ENCODE measurements around the gene CCDC127. TPM values are rescaled to one million over a fixed set of nuclear protein-coding genes. Genes with fewer than 3 reads are reported as not detected.

CCDC127 gene
- total and polyA plus RNA-seq, 4 donors: 1.1 to 2.6 (median 2.1) TPM

DNA sequence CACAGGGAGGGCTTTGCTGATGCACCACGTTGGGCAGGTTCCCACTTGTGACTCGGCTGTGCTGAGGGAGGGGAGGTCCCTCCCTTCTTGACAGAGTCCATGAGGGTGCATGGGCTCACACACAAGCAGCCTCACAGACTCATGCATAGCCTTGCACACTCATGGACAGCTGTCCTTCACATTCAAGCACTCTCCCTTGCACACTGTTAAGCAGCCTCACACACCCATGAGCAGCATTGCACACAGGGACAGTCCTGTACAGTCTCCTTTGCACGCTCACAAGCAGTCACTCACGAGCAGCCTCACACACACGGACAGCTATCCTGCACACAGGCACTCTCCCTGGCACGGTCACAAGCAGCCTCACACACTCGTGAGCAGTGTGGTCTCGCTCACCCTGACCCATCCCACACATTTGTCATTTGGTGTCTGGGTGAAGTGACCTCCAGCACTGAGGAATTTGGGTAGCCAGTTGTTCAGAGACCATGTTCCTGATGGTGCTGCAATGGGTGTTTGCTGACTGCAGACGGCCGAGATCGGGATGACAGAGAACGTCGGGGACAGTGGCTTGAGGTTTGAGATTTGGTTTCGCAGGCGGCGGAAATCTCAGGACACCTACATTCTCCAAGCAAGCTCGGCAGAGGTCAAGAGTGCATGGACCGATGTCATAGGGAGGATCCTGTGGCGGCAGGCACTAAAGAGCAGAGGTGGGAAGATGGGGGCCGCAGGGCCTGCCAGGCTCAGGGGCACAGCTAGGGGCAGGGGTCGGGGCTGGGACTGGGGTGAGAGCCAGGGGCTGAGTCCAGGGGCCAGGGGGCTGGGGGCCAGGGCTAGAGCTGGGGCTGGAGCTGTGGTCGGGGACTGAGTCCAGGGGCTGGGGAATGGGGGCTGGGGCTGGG is 44.3 kb downstream of the CCDC127 start:
- Histone ChIP-seq H3K9me3 (ENCODE audit: control insufficient read depth in 4 of 4, low read length in 3 of 4) (no peaks in the 10 kb centered on the region), H3K4me3 (ENCODE audit: low read depth in 1 of 3, low read length in 3 of 3) (no peak overlapping the region), H3K9ac (ENCODE audit: low read depth in 1 of 2, low read length in 2 of 2) (no peak overlapping the region), H3K27ac (ENCODE audit: low read depth in 1 of 2, low read length in 2 of 2) (no peak overlapping the region), H3K27me3 (ENCODE audit: control insufficient read depth in 4 of 4, insufficient read depth in 4 of 4, low read length in 3 of 4) (peaks cover 0 to 3% (median 0%) of the 10 kb centered on the region in 4 donors), H3K36me3 (ENCODE audit: control insufficient read depth in 4 of 4, insufficient read depth in 3 of 4, low read depth in 1 of 4, low read length in 3 of 4) (no peaks in the 10 kb centered on the region), H3K4me1 (ENCODE audit: control insufficient read depth in 4 of 4, insufficient read depth in 4 of 4, low read length in 3 of 4) (no peaks in the 10 kb centered on the region)
- 80% methylated on average over 22 of the region's 22 CpGs for WGBS
- TF ChIP-seq, protein P1, sequence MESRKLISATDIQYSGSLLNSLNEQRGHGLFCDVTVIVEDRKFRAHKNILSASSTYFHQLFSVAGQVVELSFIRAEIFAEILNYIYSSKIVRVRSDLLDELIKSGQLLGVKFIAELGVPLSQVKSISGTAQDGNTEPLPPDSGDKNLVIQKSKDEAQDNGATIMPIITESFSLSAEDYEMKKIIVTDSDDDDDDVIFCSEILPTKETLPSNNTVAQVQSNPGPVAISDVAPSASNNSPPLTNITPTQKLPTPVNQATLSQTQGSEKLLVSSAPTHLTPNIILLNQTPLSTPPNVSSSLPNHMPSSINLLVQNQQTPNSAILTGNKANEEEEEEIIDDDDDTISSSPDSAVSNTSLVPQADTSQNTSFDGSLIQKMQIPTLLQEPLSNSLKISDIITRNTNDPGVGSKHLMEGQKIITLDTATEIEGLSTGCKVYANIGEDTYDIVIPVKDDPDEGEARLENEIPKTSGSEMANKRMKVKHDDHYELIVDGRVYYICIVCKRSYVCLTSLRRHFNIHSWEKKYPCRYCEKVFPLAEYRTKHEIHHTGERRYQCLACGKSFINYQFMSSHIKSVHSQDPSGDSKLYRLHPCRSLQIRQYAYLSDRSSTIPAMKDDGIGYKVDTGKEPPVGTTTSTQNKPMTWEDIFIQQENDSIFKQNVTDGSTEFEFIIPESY (IDR thresholded peaks at IDR 0.05): no peak
- TF ChIP-seq HNF4G (IDR thresholded peaks at IDR 0.05): no peak
- TF ChIP-seq, protein P2, sequence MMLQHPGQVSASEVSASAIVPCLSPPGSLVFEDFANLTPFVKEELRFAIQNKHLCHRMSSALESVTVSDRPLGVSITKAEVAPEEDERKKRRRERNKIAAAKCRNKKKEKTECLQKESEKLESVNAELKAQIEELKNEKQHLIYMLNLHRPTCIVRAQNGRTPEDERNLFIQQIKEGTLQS (IDR thresholded peaks at IDR 0.05): no peak
- no peak for TF ChIP-seq TAF1 (conservative IDR thresholded peaks at IDR 0.05)
- no peak for TF ChIP-seq YY1 (IDR thresholded peaks at IDR 0.05)
- TF ChIP-seq FOXA1 (IDR thresholded peaks at IDR 0.05): no peak
- TF ChIP-seq NR2F2 (IDR thresholded peaks at IDR 0.05): no peak
- no peak for TF ChIP-seq HNF4A (conservative IDR thresholded peaks at IDR 0.05)
- no peak for TF ChIP-seq FOXA2 (IDR thresholded peaks at IDR 0.05)
- TF ChIP-seq CTCF (IDR thresholded peaks at IDR 0.05; ENCODE audit: low read depth, low read length, missing input control): no peak
- no peak for TF ChIP-seq GABPA (IDR thresholded peaks at IDR 0.05 in 1 of 2, conservative IDR thresholded peaks at IDR 0.05 in 1 of 2)
- DNase-seq (ENCODE audit: low spot score): no peak

DNA sequence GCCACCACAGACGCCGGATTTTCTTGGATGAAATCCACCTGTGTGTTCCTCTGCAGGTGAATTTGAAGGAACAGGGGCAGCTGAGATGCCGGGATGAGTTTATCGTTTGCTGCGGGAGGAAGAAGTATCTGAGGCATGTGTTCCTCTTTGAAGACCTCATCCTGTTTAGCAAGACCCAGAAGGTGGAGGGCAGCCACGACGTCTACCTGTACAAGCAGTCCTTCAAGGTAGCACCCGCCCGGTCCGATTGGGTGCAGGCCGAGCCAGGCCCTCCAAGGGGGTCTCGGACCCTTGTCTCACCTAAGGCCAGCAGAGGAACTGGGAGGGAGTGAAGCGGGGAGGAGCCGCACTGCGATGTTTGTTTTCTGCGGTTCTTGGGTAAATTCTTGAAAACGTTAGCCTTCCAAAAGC is 45.1 kb downstream of the CCDC127 start:
- Histone ChIP-seq H3K4me1 (ENCODE audit: control insufficient read depth in 4 of 4, insufficient read depth in 4 of 4, low read length in 3 of 4) (no peaks in the 10 kb centered on the region), H3K9ac (ENCODE audit: low read depth in 1 of 2, low read length in 2 of 2) (no peak overlapping the region), H3K27ac (ENCODE audit: low read depth in 1 of 2, low read length in 2 of 2) (no peak overlapping the region), H3K27me3 (ENCODE audit: control insufficient read depth in 4 of 4, insufficient read depth in 4 of 4, low read length in 3 of 4) (peaks cover 0 to 3% (median 0%) of the 10 kb centered on the region in 4 donors), H3K36me3 (ENCODE audit: control insufficient read depth in 4 of 4, insufficient read depth in 3 of 4, low read depth in 1 of 4, low read length in 3 of 4) (no peaks in the 10 kb centered on the region), H3K4me3 (ENCODE audit: low read depth in 1 of 3, low read length in 3 of 3) (no peak overlapping the region), H3K9me3 (ENCODE audit: control insufficient read depth in 4 of 4, low read length in 3 of 4) (no peaks in the 10 kb centered on the region)
- DNase-seq (ENCODE audit: low spot score): no peak
- WGBS: 76% methylated on average over 17 of the region's 17 CpGs
- TF ChIP-seq FOXA2 (IDR thresholded peaks at IDR 0.05): no peak
- no peak for TF ChIP-seq RXRA (IDR thresholded peaks at IDR 0.05)
- TF ChIP-seq, protein P1 (IDR thresholded peaks at IDR 0.05): no peak
- no peak for TF ChIP-seq HNF4A (conservative IDR thresholded peaks at IDR 0.05)
- TF ChIP-seq GABPA (IDR thresholded peaks at IDR 0.05 in 1 of 2, conservative IDR thresholded peaks at IDR 0.05 in 1 of 2): no peak
- no peak for TF ChIP-seq SP1 (IDR thresholded peaks at IDR 0.05)
- no peak for TF ChIP-seq YY1 (IDR thresholded peaks at IDR 0.05)
- TF ChIP-seq EGR1 (IDR thresholded peaks at IDR 0.05; ENCODE audit: low read depth in 2 of 2): no peak
- TF ChIP-seq RAD21 (IDR thresholded peaks at IDR 0.05): no peak
- TF ChIP-seq FOXA1 (IDR thresholded peaks at IDR 0.05): no peak
- TF ChIP-seq REST (IDR thresholded peaks at IDR 0.05): no peak
